HG02981 (cell line): ENCODE measurements around the gene MEFV.
A peak's percentile ranks its signal among the peaks of the same experiment; 100 is the strongest.
"Not testable (repeated sequence)": the region's sequence is repeated elsewhere in the genome, so short reads cannot be mapped to it uniquely, and the experiment has no call there.

Source experiments
- ATAC-seq: cut with Tn5 transposase; IDR thresholded peaks from one replicate; pipeline ENCODE4 v1.9.1; 2021; ENCODE audit warnings: mild to moderate bottlenecking, moderate library complexity; ENCODE audit not compliant: unreplicated experiment

Gene MEFV

DNA sequence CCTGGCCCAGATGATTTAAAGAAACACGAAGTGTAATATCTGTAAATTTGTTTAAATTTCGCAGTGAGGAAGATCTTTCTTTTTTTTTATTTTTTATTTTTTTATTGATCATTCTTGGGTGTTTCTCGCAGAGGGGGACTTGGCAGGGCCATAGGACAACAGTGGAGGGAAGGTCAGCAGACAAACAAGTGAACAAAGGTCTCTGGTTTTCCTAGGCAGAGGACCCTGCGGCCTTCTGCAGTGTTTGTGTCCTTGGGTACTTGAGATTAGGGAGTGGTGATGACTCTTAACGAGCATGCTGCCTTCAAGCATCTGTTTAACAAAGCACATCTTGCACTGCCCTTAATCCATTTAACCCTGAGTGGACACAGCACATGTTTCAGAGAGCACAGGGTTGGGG, 14.3 kb upstream of the MEFV start:
- not testable (repeated sequence) for ATAC-seq

DNA sequence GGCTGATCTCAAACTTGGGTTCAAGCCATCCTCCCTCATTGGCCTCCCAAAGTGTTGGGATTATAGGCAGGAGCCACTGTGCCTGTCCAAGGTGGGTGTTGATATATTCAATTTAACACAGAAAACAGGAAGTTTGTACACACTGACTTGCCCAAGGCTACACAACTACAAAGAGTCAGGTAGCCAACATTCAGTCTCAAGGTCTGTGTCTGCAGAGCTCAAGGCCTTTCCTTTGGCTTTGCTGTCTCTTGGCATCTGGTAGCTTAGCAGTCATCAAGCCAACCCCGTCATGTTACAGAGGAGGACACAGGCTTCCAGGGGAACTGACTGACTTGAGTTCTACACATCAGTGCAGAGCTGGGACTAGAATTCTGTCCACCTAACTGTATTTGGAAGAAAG, 11.9 kb upstream of the MEFV start:
- ATAC-seq, result no peak

DNA sequence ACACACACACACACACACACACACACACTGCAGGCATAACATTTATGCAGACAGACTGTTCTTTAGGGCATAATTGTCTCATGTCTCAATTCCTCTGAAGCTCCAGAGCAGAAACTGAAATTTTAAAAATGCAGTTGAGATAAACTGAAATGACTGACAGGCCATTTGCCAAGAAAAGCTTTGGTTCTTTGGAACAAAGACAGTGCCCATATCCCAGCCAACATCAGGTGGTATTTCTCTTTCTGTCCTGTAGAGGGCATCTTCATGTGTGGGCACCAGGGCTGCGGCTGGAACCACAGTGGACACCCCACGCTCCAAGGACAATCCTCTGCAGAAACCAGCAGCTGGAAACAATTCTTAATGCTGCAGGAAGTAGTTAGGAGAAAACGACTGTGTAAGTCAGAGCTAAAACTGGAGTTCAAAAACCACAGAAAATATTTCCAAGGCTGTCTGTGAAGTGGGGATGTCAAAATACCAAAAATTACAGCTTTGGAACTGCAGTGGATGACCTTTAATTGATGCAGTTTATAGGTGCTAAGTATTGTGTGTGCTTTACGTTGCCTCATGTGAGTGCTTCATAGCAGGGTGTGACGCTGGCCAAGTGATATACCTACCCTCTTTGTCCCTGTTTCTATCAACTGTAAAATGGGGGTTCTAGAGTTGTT, 10.6 kb upstream of the MEFV start:
- no peak for ATAC-seq

DNA sequence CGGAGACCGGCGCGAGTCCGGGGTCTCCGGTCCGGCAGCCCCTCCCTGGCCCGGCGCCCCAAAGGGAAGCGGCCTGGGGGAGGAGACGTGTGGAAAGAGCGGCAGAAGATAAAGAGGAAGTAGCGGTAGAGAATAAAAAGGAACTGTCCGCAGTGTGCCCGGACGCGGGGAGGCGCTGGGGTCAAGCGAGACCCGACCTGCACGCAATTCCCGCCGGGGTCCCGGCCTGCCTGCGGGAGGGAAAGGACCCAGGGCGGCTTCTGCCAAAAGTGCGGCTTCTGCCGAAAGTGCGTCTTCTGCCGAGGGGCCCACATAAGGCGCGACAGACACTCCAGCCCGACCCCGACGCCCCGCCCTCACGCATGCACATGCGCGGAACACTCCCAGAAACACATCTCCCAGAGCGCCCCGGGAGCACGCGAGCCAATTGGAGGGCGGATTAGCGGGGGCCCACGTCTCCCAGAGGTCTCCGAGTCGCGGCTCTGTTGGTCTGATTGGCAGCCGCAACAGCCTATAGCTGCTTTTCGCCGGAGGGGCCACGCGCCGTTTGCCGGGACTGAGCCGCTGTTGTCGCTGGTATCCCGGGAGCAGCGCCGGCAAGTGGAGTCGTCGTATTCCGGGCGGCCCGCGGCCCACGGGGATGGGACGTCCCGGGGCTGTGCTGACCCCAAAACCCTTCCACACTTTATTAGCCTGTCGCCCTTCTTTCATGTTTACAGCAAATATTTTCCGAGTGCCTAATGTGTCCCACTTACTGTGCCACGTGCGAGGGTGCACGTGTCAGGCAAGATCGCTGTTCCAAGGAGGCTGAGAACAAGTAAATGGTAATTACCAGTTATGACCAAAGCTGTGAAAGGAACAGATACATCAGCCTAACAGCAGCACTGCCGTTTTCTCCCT, 8.0 kb upstream of the MEFV start:
- ATAC-seq, result peak; percentile 79

DNA sequence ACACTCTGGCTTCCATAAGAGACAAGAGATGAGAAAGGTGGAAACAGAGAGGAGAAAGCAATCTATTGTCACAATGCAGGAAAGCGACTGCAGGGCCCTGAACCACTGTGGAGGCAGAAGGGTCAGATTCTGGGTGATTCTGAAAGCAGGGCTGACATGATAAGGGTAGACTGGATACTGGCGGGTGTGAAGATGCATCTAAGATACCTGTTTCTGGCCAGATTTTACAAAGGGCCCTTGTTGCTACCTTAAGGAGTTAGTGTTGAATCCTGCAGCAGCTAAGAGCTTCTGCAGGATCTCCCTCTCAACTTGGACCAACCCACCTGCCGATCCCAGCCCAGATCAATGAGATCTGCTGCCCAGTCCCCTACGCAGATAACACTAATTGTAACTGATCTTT, 6.1 kb upstream of the MEFV start:
- ATAC-seq, result no peak

DNA sequence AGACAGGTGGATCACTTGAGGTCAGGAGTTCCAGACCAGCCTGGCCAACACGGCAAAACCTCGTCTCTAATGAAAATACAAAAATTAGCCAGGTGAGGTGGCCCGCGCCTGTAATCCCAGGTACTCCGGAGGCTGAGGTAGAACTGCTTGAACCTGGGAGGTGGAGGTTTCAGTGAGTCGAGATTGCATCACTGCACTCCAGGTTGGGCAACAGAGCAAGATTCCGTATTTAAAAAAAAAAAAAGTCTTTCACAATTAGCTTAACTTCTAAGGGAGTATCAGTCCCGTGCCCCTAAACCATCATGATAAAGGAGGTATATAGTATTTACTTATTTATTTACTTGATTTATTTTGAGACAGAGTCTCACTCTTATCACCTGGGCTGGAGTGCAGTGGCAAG, 3.4 kb upstream of the MEFV start:
- ATAC-seq, result no peak

DNA sequence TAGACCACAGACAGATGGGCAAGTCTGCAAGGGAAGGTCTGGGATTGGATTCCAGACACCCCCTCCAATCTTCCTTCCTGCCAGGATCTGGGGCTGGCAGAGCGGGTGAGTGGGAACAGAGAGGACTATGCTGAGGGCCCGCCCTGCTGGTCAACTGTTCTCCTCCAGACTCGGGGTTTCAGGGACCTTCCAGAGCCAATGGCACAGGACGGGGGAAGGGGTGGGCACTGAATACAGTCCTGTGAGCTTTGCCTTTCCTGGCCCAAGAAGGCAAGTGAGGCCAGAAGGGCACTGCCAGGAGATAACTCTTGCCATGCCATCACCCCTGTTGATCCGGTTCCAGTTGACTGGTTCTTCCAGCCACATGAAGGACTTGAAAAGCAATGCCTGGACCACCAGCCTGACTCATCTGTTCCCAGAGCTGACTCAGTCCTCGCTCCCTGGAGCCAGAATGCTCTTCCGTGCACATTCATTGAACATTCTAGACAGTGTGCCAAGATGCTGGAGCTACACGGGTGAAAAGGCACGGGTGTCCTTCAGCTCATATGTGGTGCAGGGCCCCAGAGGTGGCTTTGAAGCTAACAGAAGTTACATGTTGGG, 533 bp upstream of the MEFV start:
- ATAC-seq, result no peak

DNA sequence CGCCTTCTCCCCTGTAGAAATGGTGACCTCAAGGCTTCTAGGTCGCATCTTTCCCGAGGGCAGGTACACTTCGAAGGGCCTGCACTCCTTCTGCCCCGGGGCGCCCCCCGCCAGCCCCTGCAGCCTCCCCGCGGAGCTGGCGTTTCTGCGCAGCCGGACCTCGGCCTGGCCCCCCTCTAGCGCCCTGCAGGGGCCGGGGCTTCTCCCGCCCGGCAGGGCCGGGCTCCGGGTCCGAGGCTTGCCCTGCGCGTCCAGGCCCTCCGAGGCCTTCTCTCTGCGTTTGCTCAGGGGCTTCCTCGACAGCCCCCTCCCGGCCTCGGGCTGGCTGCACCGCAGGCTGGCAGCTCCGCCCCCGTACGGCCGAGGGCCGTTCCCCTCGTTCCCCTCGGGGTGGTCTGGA, 2.1 kb downstream of the MEFV start:
- ATAC-seq, result no peak

DNA sequence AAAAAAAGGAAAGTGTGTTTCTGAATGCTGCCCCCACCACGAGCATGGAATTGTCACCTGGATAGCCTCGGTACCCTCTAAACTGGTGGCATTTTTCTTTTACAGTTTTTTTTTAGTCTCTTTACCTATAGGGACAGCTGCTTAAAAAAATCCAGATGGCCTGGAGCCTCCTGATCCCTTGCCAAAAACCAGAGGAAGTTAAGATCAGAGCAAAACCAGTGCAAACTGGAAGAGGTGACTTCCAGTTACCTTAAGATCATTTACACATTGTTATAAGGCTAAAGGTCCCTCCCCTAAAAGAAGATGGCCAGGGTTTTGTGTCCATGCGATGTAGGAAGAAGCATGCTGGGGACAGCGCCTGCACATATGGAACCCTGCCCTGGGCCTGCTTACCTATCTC, 3.5 kb downstream of the MEFV start:
- ATAC-seq, result no peak

DNA sequence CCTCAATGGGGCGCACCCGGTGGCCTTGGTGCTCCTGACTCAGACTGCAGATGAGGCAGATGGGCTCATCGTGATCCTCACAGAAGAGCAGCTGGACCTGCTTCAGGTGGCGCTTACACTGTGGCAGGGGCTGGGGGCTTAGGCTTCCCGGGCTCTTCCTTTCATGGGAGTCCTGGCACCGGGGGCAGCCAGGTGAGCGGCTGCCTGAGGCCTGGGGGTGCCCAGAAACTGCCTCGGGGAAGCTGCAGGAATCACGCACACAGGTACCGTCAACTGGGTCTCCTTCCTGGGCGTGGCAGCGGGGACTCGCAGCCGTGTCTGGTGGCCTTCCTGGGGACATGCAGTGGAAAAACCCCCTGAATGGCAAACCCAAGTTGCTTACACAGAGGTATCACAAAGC, 7.0 kb downstream of the MEFV start:
- ATAC-seq, result no peak

DNA sequence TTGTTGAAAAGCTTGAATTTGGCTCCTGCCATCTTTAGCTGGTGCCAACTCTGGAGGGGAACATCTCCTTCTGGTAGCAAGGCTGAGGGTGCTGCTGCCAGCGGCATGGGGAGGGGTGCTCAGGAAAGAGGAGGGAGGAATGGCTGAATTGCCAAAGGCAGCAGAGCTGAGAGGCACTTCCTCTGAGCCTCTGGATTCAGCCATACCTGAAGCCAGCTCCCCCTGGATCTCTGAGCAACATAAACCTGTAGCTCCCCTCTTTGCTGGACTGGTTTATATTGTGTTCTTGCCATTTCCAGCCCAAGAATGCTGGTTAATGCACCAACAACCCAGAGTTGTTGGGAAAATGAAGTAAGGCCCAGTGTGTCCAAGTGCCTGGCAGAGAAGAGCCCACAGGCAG, 7.4 kb downstream of the MEFV start:
- ATAC-seq, result no peak

DNA sequence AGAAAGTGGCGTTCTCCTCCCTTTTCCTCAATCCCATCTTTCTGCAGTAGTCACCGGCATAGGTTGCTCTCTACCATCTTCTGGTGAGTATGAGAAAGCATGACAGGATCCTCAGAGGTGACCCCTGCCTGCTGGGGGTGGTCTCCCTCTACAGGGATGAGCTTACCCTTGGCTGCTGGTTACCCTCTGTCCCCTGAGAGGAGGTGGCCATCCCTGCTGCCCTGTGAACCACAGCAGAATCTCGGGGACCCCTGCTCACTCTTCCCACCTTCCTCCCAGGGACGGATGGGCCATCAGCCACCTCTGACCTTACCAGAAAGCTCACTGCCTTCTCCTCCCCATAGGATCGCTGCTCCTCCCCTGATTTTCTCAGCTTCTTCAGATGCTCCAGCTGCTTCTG, 7.8 kb downstream of the MEFV start:
- no peak for ATAC-seq

DNA sequence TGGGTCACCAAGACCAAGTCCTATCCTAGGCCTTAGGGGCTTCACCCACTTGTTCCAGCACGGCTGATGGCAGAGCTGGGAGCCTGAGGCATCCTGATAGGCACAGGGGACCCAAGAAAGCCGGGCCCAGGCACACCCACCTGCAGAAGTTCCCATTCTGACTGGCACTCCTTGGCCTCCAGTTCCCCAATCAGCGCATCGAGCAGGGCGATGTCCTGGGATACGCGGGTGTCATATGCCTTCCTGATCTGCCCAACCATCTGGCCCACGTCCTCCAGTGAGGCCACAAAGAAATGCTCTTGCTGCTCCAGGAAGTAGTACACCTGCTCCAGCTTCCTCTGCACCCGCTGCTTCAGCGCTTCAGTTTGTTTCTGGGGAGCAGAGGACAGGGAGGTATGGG, 9.6 kb downstream of the MEFV start:
- ATAC-seq, result no peak

DNA sequence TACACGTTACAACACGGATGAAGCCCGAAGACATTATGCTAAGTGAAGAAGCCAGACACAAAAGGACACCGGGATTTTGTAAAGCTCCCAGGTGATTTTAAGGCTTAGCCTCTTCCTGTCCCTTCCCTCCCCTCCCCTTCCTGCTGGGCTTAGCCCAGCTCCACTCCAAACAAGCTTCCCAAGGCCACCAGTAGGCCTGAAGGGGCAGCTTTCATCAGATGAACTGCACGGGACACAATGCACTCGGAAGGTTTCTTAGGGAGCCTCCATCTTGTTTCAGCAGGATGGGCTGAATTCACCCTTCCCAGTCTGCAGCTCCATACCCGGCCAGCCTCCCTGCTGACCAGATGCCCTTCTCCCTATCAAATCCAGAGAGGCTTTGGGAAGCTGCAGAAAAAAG, 10.4 kb downstream of the MEFV start:
- ATAC-seq, result no peak

DNA sequence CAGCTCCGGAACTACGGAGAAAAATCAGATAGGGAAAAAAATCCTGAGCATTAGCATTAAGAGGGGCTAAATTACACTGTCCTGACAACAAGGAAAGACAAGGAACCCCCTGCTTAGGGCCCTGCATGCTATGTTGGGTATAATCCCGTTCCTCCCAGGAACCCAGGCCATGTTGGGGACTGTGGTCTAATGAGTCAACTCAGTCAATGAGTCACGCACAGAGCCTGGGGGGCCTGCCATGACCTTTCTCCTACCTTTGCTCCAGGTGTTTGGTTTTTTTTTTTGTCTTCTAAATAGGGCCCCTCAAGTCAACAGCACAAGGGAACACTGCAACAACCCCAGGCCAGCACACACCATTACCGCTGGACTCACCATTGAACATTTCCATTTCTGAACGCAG, 12.6 kb downstream of the MEFV start:
- ATAC-seq, result no peak

DNA sequence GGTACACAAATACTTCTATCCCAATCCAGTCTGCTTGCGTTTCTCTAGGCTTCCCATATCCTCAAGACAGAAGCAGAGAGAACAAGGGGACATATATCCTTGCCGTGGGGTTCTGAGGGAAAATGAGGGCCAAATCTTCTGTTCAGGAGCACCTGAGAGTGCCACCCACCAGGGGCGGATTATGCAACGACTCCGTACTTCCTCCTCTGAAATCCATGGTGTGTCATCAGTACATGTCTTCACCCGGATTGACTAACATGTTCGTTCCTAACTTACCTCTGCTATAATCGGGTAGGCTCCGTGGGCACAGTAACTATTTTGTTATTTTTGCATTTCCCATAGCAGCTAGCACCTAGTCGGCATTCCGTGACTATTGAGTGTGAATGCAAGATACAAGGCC, 13.7 kb downstream of the MEFV start:
- ATAC-seq, result no peak

DNA sequence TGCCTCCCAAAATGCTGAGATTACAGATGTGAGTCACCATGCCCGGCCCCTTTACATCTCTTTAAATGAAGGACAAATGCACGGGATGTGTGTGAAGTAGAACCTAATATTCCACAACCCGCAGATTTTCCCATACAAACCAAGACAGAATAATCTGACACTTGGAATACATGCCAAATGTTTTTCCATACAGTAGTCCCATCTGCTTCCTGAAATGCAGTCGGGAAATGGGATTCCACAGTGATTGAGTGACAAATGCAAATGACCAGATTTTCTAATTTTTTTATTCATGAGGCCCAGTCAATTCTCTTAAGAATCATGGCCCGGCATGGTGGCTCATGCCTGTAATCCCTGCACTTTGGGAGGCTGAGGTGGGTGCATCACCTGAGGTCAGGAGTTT, 14.7 kb downstream of the MEFV start:
- ATAC-seq, result no peak

DNA sequence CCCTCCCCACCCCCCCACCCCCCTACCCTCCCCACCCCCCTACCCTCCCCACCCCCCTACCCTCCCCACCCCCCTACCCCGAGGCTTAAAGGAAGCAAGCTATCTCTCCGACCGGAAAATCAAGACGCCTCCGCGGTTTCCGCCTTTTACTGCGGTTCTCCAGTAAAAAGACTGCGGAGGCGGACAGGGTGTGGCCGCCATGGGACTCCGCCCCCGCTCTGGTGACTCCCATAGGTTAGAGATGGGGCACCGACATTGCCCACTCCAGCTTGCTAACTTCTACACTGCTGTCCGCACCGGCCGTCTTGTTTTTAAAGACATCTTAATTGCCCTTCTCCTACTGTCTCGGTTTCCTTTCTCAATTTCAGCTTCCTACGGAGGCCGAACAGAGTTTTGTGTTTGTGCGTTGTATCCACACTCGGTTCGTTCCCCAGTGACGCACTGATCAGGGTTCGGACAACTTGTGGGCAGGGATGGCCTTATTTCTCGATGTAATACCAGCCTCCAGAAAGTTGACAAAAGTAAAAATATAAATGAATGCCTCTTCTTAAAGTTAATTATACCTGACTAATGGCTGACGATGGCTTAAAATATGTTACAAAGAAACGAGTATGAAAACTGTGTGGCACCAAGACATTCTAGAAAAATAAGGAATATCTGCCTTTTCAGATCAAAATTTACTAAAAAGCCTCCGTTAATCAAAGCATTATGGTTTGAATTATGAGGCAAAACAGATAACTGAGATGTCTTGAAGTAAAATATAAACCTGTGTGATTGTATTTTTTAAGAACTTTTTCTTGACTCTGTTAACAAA, 20.4 kb downstream of the MEFV start:
- ATAC-seq, result no peak

DNA sequence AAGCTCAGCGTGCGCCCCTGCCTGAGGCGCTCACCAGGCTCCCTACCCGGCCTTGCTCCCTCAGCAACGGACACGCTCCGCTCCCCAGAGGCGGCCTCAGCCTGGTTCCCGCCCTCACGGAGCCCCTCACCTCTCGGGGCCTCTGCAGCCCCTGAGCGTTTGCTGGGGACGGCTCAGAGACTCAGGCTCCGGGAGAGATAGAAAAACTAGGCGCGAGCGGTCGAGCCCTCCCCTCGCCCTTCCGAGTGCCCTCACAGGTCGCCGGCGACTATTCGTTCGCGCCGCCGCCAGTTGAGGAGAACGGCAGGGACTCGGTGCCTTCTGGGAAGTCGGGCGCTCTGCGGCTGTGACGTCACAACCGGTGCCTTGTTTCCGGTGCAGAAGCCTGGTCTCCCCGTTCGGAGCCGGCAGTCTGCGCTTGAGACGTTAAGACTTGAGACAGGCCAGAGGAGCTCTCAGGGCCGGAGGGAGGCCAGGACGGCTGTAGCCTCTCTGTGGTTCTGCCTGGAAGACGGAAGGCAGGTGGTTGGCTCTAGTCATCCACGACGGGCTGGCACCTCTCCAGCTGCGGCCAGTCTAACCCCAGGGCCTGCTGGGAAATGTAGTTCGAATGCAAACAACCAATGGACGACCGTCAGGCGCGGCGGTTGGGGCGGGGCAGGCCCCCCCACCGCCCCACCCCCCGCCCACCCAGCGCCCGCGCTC, 21.4 kb downstream of the MEFV start, which contains the start of gene ZNF200:
Gene ZNF200 (minus strand): TSS at position 302 of the 705 bp plus-strand sequence. CDS start 1,403 bp downstream, outside the sequence.
- ATAC-seq, result peak; percentile 91

DNA sequence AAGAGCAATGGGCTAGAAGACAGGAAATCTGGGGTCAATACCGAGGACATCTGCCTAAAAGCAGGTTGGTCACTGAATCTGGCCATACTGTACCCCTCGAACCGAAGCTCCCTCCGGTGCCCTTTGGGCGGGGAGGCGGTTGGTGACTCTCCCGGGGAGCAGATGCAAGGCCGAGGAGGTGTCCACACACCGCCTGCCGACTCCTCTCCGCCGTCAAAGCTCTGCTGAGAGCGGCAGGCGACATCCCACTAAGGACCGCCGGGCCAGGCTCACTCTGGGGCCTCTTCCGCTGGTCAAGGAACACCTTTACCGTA, 21.9 kb downstream of the MEFV start:
- peak; percentile 21 for ATAC-seq
